Uterus (tissue), 4 donors: ENCODE data around the gene MPPED1. TPM values are rescaled to one million over a fixed set of nuclear protein-coding genes. Genes with fewer than 3 reads are reported as not detected.

Experiments
- DNase-seq, 2 donors: peaks; one replicate each; pipeline ENCODE4 v3.0.0-alpha.2; 2019 to 2020
- H3K27ac ChIP-seq, 2 donors: fragments of 200-600 bp; sonication (generic); 1 replicate in 1 of 2; 2 replicates in 1 of 2; pipeline ENCODE4 v1.5.1; 2016 to 2018
- H3K27me3 ChIP-seq, 2 donors: fragments of 200-600 bp; sonication (generic); one replicate each; pipeline ENCODE4 v1.5.1; 2018 to 2019; ENCODE audit warnings: control low read depth in 1 of 2
- H3K36me3 ChIP-seq, 2 donors: fragments of 200-600 bp; sonication (generic); one replicate each; pipeline ENCODE4 v1.5.1; 2019; ENCODE audit warnings: control low read depth in 1 of 2
- H3K4me1 ChIP-seq, 2 donors: fragments of 200-600 bp; sonication (generic); one replicate each; pipeline ENCODE4 v1.5.1; 2018 to 2019; ENCODE audit warnings: control low read depth in 1 of 2
- H3K4me3 ChIP-seq, 2 donors: fragments of 200-600 bp; sonication (generic); 1 replicate in 1 of 2; 2 replicates in 1 of 2; pipeline ENCODE4 v1.5.1; 2018 to 2019; ENCODE audit warnings: mild to moderate bottlenecking in 1 of 2
- H3K9me3 ChIP-seq, 2 donors: fragments of 200-600 bp; sonication (generic); one replicate each; pipeline ENCODE4 v1.5.1; 2019; ENCODE audit warnings: control low read depth in 1 of 2
- CTCF ChIP-seq, 4 experiments: fragments of 200-600 bp in 2 of 4; fragments of 450-650 bp in 2 of 4; sonication (generic) in 2 of 4; IDR thresholded peaks; one replicate each; pipeline ENCODE4 v1.5.1; 2016 to 2019; ENCODE audit warnings: antibody characterized with exemption in 4 of 4, mild to moderate bottlenecking in 2 of 4, moderate library complexity in 1 of 4
- POLR2A ChIP-seq, 2 donors: fragments of 450-650 bp; IDR thresholded peaks; one replicate each; pipeline ENCODE4 v1.6.1; 2016; ENCODE audit warnings: antibody characterized with exemption in 2 of 2, mild to moderate bottlenecking in 1 of 2, moderate library complexity in 1 of 2
- intact Hi-C: fragments of 100-400 bp; cut with DNase I; formaldehyde crosslinking; loops from one replicate; pipeline ENCODE4 v1.15.1; 2023; ENCODE audit warnings: low total_unique reads
- total RNA-seq, 4 donors: library from RNA; depleted of rRNA in 3 of 4; stranded (reverse); fragments of >200 nt in 3 of 4; gene quantifications; one replicate each; pipeline versions ENCODE4 v1.1.0 to v1.2.4, GENCODE V29; 2014 to 2023
- donor health status: DM: yes; HTN: yes; CAD: no.

MPPED1 gene
- total RNA-seq, 4 donors from 2014 or later: 0.67 to 8.4 TPM; not detected in 2

- H3K36me3 ChIP-seq: no peaks in the 10 kb centered on the region
- no peaks in the 10 kb centered on the region for H3K9me3 ChIP-seq
- H3K27me3 ChIP-seq: peaks cover 0 to 19% of the 10 kb centered on the region in 2 donors
- no peaks in the 10 kb centered on the region for H3K4me1 ChIP-seq
- TF ChIP-seq POLR2A (IDR thresholded peaks at IDR 0.05): no peak
- TF ChIP-seq CTCF (IDR thresholded peaks at IDR 0.05): no peak
- no peak for DNase-seq
- H3K27ac ChIP-seq: no peak overlapping the region
- H3K4me3 ChIP-seq: no peak overlapping the region
- intact Hi-C loops: no loop called here
These were observed 3.9 kb downstream of the MPPED1 start for GRCh38 chr22:43415681-43416080.

DNA sequence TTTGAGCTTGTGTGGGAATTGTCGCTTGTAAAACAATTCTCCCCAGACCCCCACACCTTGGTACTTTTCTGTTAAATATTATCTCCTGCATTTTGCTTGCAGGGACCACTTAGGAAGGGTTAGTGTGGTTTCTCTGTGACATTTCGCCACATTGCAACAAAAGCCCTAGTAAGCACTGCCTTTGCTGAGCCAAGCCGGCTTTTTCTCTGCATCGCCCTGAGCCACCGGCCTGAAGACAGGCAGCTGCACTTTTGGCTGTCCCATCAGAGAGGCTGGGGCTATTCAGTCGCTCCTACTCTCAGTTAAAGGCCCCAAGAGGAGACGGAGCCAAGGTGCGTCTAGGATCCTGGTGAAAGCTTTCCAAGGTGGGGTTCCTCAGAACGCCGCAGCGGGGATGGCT, 5.7 kb downstream of the MPPED1 start:
- H3K27ac ChIP-seq: no peak overlapping the region
- intact Hi-C loops: no loop called here
- no peaks in the 10 kb centered on the region for H3K4me1 ChIP-seq
- no peak for DNase-seq
- H3K4me3 ChIP-seq: no peak overlapping the region
- H3K36me3 ChIP-seq: no peaks in the 10 kb centered on the region
- H3K27me3 ChIP-seq: peaks cover 0 to 17% of the 10 kb centered on the region in 2 donors
- no peak for TF ChIP-seq CTCF (IDR thresholded peaks at IDR 0.05)
- TF ChIP-seq POLR2A (IDR thresholded peaks at IDR 0.05): no peak
- no peaks in the 10 kb centered on the region for H3K9me3 ChIP-seq

- no peaks in the 10 kb centered on the region for H3K36me3 ChIP-seq
- H3K4me3 ChIP-seq: no peak overlapping the region
- H3K4me1 ChIP-seq: no peaks in the 10 kb centered on the region
- intact Hi-C loops: no loop called here
- H3K9me3 ChIP-seq: no peaks in the 10 kb centered on the region
- H3K27ac ChIP-seq: no peak overlapping the region
- no peak for TF ChIP-seq CTCF (IDR thresholded peaks at IDR 0.05)
- no peak for TF ChIP-seq POLR2A (IDR thresholded peaks at IDR 0.05)
- DNase-seq: no peak
- H3K27me3 ChIP-seq: peaks cover 0 to 10% of the 10 kb centered on the region in 2 donors
These were observed 6.4 kb downstream of the MPPED1 start for GRCh38 chr22:43418079-43418825.

GRCh38 chr22:43419371-43420080, 7.7 kb downstream of the MPPED1 start:
- Histone ChIP-seq H3K27me3 (peaks cover 0 to 5% of the 10 kb centered on the region in 2 donors), H3K4me1 (no peaks in the 10 kb centered on the region)

More at GRCh38 chr22:43419371-43420080, 7.7 kb downstream of the MPPED1 start:
- Histone ChIP-seq H3K9me3 (no peaks in the 10 kb centered on the region), H3K27ac (no peak overlapping the region), H3K4me3 (no peak overlapping the region), H3K36me3 (no peaks in the 10 kb centered on the region)
- DNase-seq: no peak
- TF ChIP-seq CTCF (IDR thresholded peaks at IDR 0.05) (no peak), POLR2A (IDR thresholded peaks at IDR 0.05) (no peak)
- intact Hi-C loops: no loop called here
